ENCODE results near the gene CFAP300.
A peak's percentile ranks its signal among the peaks of the same experiment; 100 is the strongest.

The CFAP300 gene

DNA sequence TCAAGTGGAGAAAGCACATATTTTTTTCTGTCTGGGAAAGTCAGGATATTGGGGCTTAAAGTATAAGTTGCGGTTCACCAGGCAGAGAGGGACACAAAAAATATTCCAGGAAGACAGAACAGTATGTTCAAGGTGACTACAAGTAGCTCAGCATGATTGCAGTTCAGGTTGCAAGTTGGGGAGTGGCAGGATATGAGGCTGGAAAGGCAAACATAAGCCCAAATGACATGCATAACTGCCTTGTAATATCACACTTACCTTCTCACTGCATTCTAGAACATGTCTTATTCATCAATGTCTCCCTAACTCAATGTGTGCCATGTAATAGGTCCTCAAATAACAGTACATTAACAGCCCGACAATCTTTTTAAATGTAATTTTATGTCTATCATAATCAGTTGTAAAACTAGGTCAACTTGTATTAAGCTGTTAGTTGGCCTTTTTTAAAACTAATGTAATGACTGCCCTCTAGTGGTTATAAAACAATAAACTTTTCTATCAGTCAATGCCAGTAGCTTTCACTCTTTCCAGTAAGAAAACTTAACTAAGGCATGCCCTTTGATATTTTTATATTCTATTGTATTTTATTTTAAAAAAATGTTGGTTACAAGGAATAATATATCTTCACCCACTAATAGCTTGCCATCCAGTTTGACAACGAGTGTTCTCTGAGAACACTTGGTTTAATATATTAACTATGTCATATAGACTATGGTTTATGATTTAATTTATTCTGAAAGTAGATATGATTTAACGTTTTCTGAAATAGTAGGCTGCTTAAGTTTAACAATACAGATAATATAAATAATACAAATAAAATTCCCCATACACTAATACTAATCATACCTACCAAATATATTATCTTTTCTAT is 39.4 kb upstream of the CFAP300 start:
- DNase-seq (ENCODE audit: low spot score), result peak; percentile 41
- TF ChIP-seq, protein P1, sequence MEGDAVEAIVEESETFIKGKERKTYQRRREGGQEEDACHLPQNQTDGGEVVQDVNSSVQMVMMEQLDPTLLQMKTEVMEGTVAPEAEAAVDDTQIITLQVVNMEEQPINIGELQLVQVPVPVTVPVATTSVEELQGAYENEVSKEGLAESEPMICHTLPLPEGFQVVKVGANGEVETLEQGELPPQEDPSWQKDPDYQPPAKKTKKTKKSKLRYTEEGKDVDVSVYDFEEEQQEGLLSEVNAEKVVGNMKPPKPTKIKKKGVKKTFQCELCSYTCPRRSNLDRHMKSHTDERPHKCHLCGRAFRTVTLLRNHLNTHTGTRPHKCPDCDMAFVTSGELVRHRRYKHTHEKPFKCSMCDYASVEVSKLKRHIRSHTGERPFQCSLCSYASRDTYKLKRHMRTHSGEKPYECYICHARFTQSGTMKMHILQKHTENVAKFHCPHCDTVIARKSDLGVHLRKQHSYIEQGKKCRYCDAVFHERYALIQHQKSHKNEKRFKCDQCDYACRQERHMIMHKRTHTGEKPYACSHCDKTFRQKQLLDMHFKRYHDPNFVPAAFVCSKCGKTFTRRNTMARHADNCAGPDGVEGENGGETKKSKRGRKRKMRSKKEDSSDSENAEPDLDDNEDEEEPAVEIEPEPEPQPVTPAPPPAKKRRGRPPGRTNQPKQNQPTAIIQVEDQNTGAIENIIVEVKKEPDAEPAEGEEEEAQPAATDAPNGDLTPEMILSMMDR (IDR thresholded peaks at IDR 0.05; ENCODE audit: borderline replicate concordance, control extremely low read depth, extremely low read depth, insufficient read depth, missing control alignments), result peak; percentile 37
- in situ Hi-C loops (cut with MboI; ENCODE audit: low sequenced_read_pairs, unreplicated experiment), result no loop called here

DNA sequence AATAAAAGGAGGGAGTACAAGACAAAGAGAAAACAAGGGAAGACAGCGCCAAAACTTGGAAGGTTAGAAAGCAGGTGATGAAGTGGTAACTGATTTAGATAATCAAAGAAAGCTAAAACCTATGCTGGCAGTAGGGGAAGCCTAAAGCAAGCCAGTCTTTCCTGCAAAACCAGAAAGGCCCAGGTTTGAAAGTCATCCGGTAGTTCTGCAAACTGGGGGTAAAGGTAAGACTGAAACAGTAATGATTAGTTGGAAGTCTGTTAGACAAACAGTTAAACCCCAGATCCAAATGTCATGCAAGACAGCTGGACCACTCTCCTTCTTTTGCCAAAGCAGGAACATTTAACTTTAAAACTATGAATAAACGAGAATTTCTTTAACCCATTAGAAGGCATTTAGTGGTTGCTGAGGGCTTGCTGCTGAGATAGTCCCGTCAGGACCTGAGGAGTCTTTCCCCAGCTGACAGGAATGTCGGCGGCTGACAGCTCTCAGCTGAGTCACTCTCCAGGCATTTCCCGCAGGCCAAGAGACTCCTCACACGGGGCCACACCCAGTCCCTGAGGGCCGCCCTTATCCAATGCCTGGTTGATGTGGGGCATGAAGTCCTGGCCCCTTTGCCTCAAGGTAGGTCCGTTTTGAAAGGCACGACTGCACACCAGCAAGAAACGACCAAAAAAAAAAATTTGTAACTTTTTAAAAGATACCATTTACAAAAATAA is 36.3 kb upstream of the CFAP300 start:
- DNase-seq (ENCODE audit: low spot score), result no peak
- TF ChIP-seq, protein P1 (IDR thresholded peaks at IDR 0.05; ENCODE audit: borderline replicate concordance, control extremely low read depth, extremely low read depth, insufficient read depth, missing control alignments), result no peak
- in situ Hi-C loops (cut with MboI; ENCODE audit: low sequenced_read_pairs, unreplicated experiment), result no loop called here

DNA sequence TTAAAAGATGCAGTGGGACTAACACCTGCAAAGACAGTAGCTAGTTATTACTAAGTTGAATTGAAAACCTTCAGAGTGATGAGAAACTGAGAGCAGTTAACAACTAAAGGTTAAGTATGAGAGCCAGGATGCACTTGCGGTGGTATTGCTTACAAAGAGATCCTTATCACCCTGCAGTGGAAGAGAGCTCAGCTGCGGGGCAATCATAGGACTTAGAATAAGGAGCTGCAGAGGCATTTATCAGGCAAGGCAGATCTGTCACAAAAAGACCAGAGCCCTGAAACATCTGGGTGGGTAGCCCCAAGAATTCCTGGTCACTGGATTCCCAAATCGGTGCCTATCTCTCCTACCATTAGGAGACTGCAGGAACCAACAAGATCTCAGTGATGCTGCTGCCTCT is 34.3 kb upstream of the CFAP300 start:
- TF ChIP-seq, protein P1 (IDR thresholded peaks at IDR 0.05; ENCODE audit: borderline replicate concordance, control extremely low read depth, extremely low read depth, insufficient read depth, missing control alignments), result no peak
- in situ Hi-C loops (cut with MboI; ENCODE audit: low sequenced_read_pairs, unreplicated experiment), result no loop called here

DNA sequence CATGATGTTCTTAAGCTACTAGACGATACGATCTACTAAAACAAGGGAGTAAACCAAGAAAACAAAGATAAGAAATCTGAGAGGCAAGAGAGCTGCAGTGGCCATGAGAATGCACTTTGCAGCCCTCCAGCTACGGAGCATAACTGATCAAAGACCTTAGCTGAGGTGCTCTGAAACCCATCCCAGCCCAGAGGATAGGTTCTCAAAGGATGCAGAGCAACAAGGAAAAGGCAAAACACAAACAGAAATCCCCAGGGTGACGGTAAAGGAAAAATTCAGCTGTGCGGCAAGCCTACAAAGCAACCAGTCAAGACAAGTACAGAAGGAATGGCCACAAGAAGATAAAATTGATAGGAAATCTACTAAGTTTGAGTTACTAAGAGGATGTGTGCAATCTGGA is 32.5 kb upstream of the CFAP300 start:
- DNase-seq (ENCODE audit: low spot score), result no peak
- TF ChIP-seq, protein P1 (IDR thresholded peaks at IDR 0.05; ENCODE audit: borderline replicate concordance, control extremely low read depth, extremely low read depth, insufficient read depth, missing control alignments), result no peak
- in situ Hi-C loops (cut with MboI; ENCODE audit: low sequenced_read_pairs, unreplicated experiment), result no loop called here

More for the DNA sequence above, 34.3 kb upstream of the CFAP300 start:
- no peak for DNase-seq (ENCODE audit: low spot score)

DNA sequence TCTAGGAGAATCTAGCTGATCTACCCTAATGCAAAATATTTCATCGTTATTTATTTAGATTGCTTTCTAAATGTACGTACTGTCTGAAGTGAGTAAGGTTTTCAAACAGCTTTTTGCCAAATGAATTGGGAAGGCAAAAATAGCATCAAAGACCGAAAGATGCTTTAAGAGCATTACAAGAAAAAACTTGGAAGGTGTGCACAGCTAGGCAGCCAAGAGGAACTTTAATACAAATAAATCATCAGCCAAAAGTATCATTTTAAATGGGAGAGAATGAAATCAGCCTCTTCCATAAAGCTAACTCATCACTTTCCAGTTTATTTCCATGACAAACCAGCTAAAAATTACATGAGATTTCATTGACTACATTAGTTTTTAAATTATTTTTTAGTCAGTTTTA is 30.2 kb upstream of the CFAP300 start:
- TF ChIP-seq, protein P1 (IDR thresholded peaks at IDR 0.05; ENCODE audit: borderline replicate concordance, control extremely low read depth, extremely low read depth, insufficient read depth, missing control alignments), result no peak
- in situ Hi-C loops (cut with MboI; ENCODE audit: low sequenced_read_pairs, unreplicated experiment), result no loop called here
- no peak for DNase-seq (ENCODE audit: low spot score)

DNA sequence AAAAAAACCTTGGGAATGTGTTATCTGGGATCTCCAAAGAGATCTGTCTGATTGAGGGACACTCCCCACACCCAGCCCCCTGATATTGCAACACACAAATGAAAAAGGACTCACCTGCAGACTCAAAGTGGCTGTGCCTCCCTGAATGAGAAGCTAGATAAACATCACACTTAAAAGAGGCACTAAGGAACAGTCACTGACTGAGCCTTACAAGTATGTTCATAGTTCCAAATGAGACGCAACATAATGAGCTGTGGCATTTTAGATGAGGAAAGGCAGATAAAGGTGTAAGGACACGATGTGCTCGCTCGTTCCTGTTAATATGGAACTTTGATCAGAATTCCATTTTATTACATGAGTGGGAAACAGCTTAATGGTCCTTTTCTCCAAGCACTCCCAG is 21.0 kb upstream of the CFAP300 start:
- TF ChIP-seq, protein P1 (IDR thresholded peaks at IDR 0.05; ENCODE audit: borderline replicate concordance, control extremely low read depth, extremely low read depth, insufficient read depth, missing control alignments), result no peak
- DNase-seq (ENCODE audit: low spot score), result no peak
- in situ Hi-C loops (cut with MboI; ENCODE audit: low sequenced_read_pairs, unreplicated experiment), result no loop called here

Measured in GM13976 (cell line).